DND-41 (cell line): ENCODE results near the gene STN1.

Source experiments
- ATAC-seq: fragments of 200-7000 bp; cut with Tn5 transposase; 3 replicates; pipeline ENCODE4 v1.9.1; 2021; ENCODE audit warnings: low read depth; ENCODE audit not compliant: insufficient read depth
- DNase-seq: peaks from one replicate; pipeline ENCODE4 v3.0.0-alpha.2; 2020
- H2AFZ ChIP-seq: 2 replicates; pipeline ENCODE4 v1.6.0; 2012; ENCODE audit warnings: low read depth, low read length
- H3K27ac ChIP-seq: 2 replicates; pipeline ENCODE4 v1.5.1; 2012; ENCODE audit warnings: low read length, inconsistent platforms
- H3K27me3 ChIP-seq: fragments of 200-600 bp; sonication (generic); 2 replicates; pipeline ENCODE4 v1.6.0; 2012; ENCODE audit warnings: low read length, mild to moderate bottlenecking, inconsistent platforms; ENCODE audit not compliant: insufficient read depth, poor library complexity
- H3K36me3 ChIP-seq: 2 replicates; pipeline ENCODE4 v1.5.1; 2012; ENCODE audit warnings: low read length, inconsistent platforms; ENCODE audit not compliant: insufficient read depth
- H3K4me1 ChIP-seq: 2 replicates; pipeline ENCODE4 v1.5.1; 2012; ENCODE audit warnings: mild to moderate bottlenecking, low read length; ENCODE audit not compliant: insufficient read depth
- H3K4me2 ChIP-seq: 2 replicates; pipeline ENCODE4 v1.6.0; 2012; ENCODE audit warnings: mild to moderate bottlenecking, moderate library complexity, low read length, inconsistent platforms; ENCODE audit not compliant: insufficient read depth
- H3K4me3 ChIP-seq, 2 experiments: fragments of 200-600 bp in 1 of 2; shearing (Covaris generic) in 1 of 2; 2 replicates each; pipeline ENCODE4 v1.5.1; 2012 to 2016; ENCODE audit warnings: inconsistent platforms in 2 of 2, low read length in 2 of 2, mild to moderate bottlenecking in 2 of 2, low read depth in 1 of 2, moderate library complexity in 1 of 2
- H3K79me2 ChIP-seq: 2 replicates; pipeline ENCODE4 v1.6.0; 2012; ENCODE audit warnings: low read length, inconsistent platforms; ENCODE audit not compliant: insufficient read depth
- H3K9ac ChIP-seq: 2 replicates; pipeline ENCODE4 v1.6.0; 2012; ENCODE audit warnings: low read depth, mild to moderate bottlenecking, inconsistent platforms, low read length, moderate library complexity
- H3K9me3 ChIP-seq: 2 replicates; pipeline ENCODE4 v1.5.1; 2012; ENCODE audit warnings: low read length, moderate library complexity, mild to moderate bottlenecking, inconsistent platforms; ENCODE audit not compliant: insufficient read depth, severe bottlenecking
- H4K20me1 ChIP-seq: 2 replicates; pipeline ENCODE4 v1.6.0; 2012; ENCODE audit warnings: low read length; ENCODE audit not compliant: insufficient read depth
- EZH2 ChIP-seq: IDR thresholded peaks from 3 replicates; pipeline ENCODE4 v1.6.1; 2012; ENCODE audit warnings: borderline replicate concordance, low read depth, mild to moderate bottlenecking, moderate library complexity, low read length, inconsistent platforms; ENCODE audit not compliant: severe bottlenecking
- TF ChIP-seq, protein P1 (sequence below): IDR thresholded peaks from 2 replicates; pipeline ENCODE4 v1.5.1; 2012; ENCODE audit warnings: borderline replicate concordance, low read length, moderate library complexity, mild to moderate bottlenecking; ENCODE audit not compliant: poor library complexity, severe bottlenecking; ENCODE audit errors: extremely low read depth

Gene STN1

DNA sequence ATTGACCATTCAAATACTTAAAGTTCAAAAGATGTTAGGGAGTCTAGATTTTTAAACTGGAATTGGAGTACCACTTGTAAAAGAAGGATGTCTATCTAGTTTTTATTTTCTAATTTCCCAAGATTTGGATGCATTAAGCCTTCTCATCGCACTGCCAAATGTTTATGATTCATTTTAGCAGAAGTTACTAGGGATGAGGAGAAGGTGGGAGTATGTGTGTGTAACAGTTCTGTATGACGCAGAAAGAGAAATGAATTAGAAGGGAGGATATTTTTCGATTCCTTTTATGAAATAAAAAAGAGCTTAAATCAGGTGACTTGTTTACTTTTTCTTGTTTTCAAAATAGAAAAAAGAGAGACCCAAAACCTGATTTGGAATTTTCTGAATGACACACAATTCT lies 42.1 kb upstream of the STN1 start:
- Histone ChIP-seq H3K9ac (no peak overlapping the region), H3K4me1 (no peaks in the 10 kb centered on the region), H3K4me3 (no peak overlapping the region), H3K4me2 (no peak overlapping the region), H3K9me3 (no peaks in the 10 kb centered on the region), H3K27me3 (peaks cover 3% of the 10 kb centered on the region), H2AFZ (no peak overlapping the region), H4K20me1 (no peaks in the 10 kb centered on the region), H3K27ac (no peak overlapping the region), H3K79me2 (no peaks in the 10 kb centered on the region), H3K36me3 (no peaks in the 10 kb centered on the region)
- ATAC-seq = no peak
- TF ChIP-seq EZH2 = no peak
- TF ChIP-seq, protein P1, sequence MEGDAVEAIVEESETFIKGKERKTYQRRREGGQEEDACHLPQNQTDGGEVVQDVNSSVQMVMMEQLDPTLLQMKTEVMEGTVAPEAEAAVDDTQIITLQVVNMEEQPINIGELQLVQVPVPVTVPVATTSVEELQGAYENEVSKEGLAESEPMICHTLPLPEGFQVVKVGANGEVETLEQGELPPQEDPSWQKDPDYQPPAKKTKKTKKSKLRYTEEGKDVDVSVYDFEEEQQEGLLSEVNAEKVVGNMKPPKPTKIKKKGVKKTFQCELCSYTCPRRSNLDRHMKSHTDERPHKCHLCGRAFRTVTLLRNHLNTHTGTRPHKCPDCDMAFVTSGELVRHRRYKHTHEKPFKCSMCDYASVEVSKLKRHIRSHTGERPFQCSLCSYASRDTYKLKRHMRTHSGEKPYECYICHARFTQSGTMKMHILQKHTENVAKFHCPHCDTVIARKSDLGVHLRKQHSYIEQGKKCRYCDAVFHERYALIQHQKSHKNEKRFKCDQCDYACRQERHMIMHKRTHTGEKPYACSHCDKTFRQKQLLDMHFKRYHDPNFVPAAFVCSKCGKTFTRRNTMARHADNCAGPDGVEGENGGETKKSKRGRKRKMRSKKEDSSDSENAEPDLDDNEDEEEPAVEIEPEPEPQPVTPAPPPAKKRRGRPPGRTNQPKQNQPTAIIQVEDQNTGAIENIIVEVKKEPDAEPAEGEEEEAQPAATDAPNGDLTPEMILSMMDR = no peak
- no peak for DNase-seq

DNA sequence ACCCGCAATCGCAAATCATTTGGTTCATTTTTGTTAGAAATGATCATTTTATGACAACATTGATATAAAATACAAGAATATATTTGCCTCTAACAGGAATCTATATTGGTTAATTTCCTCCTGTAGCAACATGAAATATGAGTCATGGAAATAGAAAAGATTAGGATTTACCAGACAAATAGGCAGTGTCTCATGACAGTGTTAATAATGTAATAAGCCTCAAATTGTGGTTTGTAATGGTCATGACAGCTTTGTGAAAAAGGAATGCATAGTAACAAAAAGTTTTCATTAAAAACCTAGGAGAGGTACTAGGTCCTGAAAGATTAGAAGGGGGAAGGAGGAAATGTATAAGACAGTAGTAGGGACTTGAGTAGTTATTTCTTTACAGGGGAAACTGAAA lies 41.0 kb upstream of the STN1 start:
- peaks cover 3% of the 10 kb centered on the region for H3K27me3 ChIP-seq

GRCh38 chr10:103954543-103954942 lies 36.6 kb upstream of the STN1 start:
- Histone ChIP-seq H3K79me2 (no peaks in the 10 kb centered on the region), H3K36me3 (no peaks in the 10 kb centered on the region), H3K27me3 (peaks cover 4% of the 10 kb centered on the region), H3K9me3 (no peaks in the 10 kb centered on the region), H3K4me1 (no peaks in the 10 kb centered on the region), H3K4me3 (no peak overlapping the region), H3K9ac (no peak overlapping the region), H2AFZ (no peak overlapping the region), H3K27ac (no peak overlapping the region), H4K20me1 (no peaks in the 10 kb centered on the region), H3K4me2 (no peak overlapping the region)
- DNase-seq (no peak), ATAC-seq (no peak)
- TF ChIP-seq, protein P1 = no peak
- TF ChIP-seq EZH2 = no peak

More for the DNA sequence above, 41.0 kb upstream of the STN1 start:
- Histone ChIP-seq H3K4me2 (no peak overlapping the region), H2AFZ (no peak overlapping the region), H4K20me1 (no peaks in the 10 kb centered on the region), H3K4me1 (no peaks in the 10 kb centered on the region), H3K27ac (no peak overlapping the region), H3K79me2 (no peaks in the 10 kb centered on the region), H3K36me3 (no peaks in the 10 kb centered on the region), H3K9ac (no peak overlapping the region), H3K9me3 (no peaks in the 10 kb centered on the region), H3K4me3 (no peak overlapping the region)
- no peak for DNase-seq
- ATAC-seq = no peak
- no peak for TF ChIP-seq EZH2
- TF ChIP-seq, protein P1 = no peak

DNA sequence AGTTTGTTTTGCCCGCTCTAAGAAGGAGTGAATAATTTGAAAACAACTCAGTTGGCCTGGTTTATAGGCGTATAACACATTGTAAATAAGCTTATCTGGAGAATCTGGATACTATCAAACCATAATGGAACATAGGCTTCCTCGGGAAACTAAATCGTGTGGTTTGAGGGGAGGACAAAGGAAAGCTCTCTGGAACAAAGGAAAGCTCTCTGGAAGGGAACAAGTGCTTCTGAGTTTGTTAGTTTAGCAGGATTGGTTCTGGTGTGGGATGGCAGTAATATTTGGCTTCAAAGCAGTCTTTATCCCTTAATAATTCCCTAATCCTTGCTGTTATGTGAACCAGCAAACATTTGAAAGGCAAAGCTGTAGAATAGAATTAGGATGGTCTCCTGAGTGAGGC lies 34.0 kb upstream of the STN1 start:
- H3K9ac ChIP-seq = no peak overlapping the region
- H3K36me3 ChIP-seq = no peaks in the 10 kb centered on the region
- no peak overlapping the region for H2AFZ ChIP-seq
- H3K79me2 ChIP-seq = no peaks in the 10 kb centered on the region
- DNase-seq (no peak), ATAC-seq (no peak)
- no peak overlapping the region for H3K27ac ChIP-seq
- TF ChIP-seq, protein P1 = no peak
- no peak for TF ChIP-seq EZH2
- peaks cover 4% of the 10 kb centered on the region for H3K27me3 ChIP-seq
- no peaks in the 10 kb centered on the region for H3K9me3 ChIP-seq
- no peak overlapping the region for H3K4me3 ChIP-seq
- H4K20me1 ChIP-seq = no peaks in the 10 kb centered on the region
- no peaks in the 10 kb centered on the region for H3K4me1 ChIP-seq
- H3K4me2 ChIP-seq = no peak overlapping the region
